ENCODE data around the gene EPS8L3.
A peak's percentile ranks its signal among the peaks of the same experiment; 100 is the strongest.
"Not testable (repeated sequence)": the region's sequence is repeated elsewhere in the genome, so short reads cannot be mapped to it uniquely, and the experiment has no call there.

Gene EPS8L3

GRCh38 chr1:109777436-109777835 is 13.7 kb upstream of the EPS8L3 start:
- DNase-seq (ENCODE audit: low spot score): no peak

GRCh38 chr1:109776911-109777310 is 13.2 kb upstream of the EPS8L3 start:
- peak; percentile 82 for DNase-seq (ENCODE audit: low spot score)

GRCh38 chr1:109776206-109776835 is 12.6 kb upstream of the EPS8L3 start:
- DNase-seq (ENCODE audit: low spot score): no peak

GRCh38 chr1:109775398-109775797 is 11.7 kb upstream of the EPS8L3 start:
- no peak for DNase-seq (ENCODE audit: low spot score)

GRCh38 chr1:109773900-109774485 is 10.3 kb upstream of the EPS8L3 start:
- no peak for DNase-seq (ENCODE audit: low spot score)

GRCh38 chr1:109773203-109773899 is 9.6 kb upstream of the EPS8L3 start:
- peak; percentile 83 for DNase-seq (ENCODE audit: low spot score)

GRCh38 chr1:109772658-109773202 is 9.0 kb upstream of the EPS8L3 start:
- no peak for DNase-seq (ENCODE audit: low spot score)

GRCh38 chr1:109771712-109772657 is 8.3 kb upstream of the EPS8L3 start:
- DNase-seq (ENCODE audit: low spot score): no peak

- DNase-seq (ENCODE audit: low spot score): peak; percentile 81
Measured at GRCh38 chr1:109770331-109771095, 6.8 kb upstream of the EPS8L3 start.

GRCh38 chr1:109769330-109770078 is 5.8 kb upstream of the EPS8L3 start:
- DNase-seq (ENCODE audit: low spot score): no peak

- DNase-seq (ENCODE audit: low spot score): no peak
Measured at GRCh38 chr1:109768820-109769219, 5.1 kb upstream of the EPS8L3 start.

- no peak for DNase-seq (ENCODE audit: low spot score)
Measured at GRCh38 chr1:109768335-109768650, 4.6 kb upstream of the EPS8L3 start.

GRCh38 chr1:109767637-109768334 is 4.1 kb upstream of the EPS8L3 start:
- DNase-seq (ENCODE audit: low spot score): no peak

- DNase-seq (ENCODE audit: low spot score): not testable (repeated sequence)
Measured at GRCh38 chr1:109766991-109767636, 3.4 kb upstream of the EPS8L3 start.

GRCh38 chr1:109765896-109766615 is 2.3 kb upstream of the EPS8L3 start:
- DNase-seq (ENCODE audit: low spot score): no peak

GRCh38 chr1:109765483-109765815 is 1.7 kb upstream of the EPS8L3 start:
- no peak for DNase-seq (ENCODE audit: low spot score)

- DNase-seq (ENCODE audit: low spot score): no peak
Measured at GRCh38 chr1:109764561-109765482, 1.1 kb upstream of the EPS8L3 start.
